ENCODE data around the gene RIMKLB. TPM values are rescaled to one million over a fixed set of nuclear protein-coding genes. Genes with fewer than 3 reads are reported as not detected.

Gene RIMKLB
- total RNA-seq, 1 experiment from 2014 or later: 34.4 TPM

DNA sequence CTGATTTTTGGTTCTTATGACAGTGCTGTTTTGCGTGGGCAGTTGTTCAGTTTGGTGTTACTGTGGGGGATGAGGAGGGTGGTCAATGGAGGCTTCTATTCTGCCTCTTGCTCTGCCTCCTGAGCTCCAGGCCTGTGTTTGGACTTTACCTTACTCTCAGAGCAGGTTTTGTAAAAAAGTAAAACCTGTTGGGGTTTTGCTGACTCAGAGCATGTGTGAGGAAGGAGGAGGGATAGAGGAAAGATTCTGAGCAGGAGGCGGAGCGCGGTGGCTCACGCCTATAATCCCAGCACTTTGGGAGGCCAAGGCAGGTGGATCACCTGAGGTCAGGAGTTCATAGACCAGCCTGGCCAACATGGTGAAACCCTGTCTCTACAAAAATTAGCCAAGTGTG is 131.3 kb downstream of the RIMKLB start:
- H3K27ac Mint-ChIP-seq (ENCODE audit: low read depth, unreplicated experiment): no peak overlapping the region
- H3K4me3 Mint-ChIP-seq (ENCODE audit: unreplicated experiment): no peak overlapping the region
- TF ChIP-seq, protein P1, sequence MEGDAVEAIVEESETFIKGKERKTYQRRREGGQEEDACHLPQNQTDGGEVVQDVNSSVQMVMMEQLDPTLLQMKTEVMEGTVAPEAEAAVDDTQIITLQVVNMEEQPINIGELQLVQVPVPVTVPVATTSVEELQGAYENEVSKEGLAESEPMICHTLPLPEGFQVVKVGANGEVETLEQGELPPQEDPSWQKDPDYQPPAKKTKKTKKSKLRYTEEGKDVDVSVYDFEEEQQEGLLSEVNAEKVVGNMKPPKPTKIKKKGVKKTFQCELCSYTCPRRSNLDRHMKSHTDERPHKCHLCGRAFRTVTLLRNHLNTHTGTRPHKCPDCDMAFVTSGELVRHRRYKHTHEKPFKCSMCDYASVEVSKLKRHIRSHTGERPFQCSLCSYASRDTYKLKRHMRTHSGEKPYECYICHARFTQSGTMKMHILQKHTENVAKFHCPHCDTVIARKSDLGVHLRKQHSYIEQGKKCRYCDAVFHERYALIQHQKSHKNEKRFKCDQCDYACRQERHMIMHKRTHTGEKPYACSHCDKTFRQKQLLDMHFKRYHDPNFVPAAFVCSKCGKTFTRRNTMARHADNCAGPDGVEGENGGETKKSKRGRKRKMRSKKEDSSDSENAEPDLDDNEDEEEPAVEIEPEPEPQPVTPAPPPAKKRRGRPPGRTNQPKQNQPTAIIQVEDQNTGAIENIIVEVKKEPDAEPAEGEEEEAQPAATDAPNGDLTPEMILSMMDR (IDR thresholded peaks at IDR 0.05; ENCODE audit: unreplicated experiment): no peak
- H3K36me3 Mint-ChIP-seq (ENCODE audit: insufficient read depth, unreplicated experiment): no peaks in the 10 kb centered on the region
- H3K4me1 Mint-ChIP-seq (ENCODE audit: insufficient read depth, unreplicated experiment): no peaks in the 10 kb centered on the region
- intact Hi-C loops (cut with micrococcal nuclease): no loop called here
- DNase-seq (ENCODE audit: unreplicated experiment): no peak
- CTCF ChIA-PET: interaction anchor here (0.6 to 1.6 kb wide), 3 partner anchors 31 to 1096 kb away, joined by 4 to 5 read pairs (median 4); no protein-coding TSS in a partner anchor
- H3K9me3 Mint-ChIP-seq (ENCODE audit: unreplicated experiment): no peaks in the 10 kb centered on the region
- no TSS peak for BruUV-seq (replicated peaks)
- H3K27me3 Mint-ChIP-seq (ENCODE audit: insufficient read depth, unreplicated experiment): no peaks in the 10 kb centered on the region
- POLR2A ChIA-PET: no interaction called here

DNA sequence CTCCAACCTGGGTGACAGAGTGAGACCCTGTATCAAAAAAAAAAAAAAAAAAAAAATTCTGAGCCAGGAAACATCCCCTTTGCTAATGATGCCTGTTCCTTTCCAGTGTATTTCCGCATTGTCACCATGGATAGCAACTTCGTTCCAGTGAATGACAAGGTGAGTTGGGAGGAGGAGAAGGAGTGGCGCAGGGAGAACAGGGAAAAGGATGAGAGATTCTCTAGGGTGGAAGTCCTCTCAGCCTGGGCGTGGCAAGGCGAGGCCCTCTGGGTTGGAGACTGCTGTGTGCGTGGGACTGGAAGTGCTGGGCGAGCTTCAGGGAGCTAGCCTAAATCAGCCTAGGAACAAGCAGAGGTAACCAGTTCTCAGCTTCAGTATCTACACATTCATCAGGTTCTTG is 131.8 kb downstream of the RIMKLB start:
- no peaks in the 10 kb centered on the region for H3K9me3 Mint-ChIP-seq (ENCODE audit: unreplicated experiment)
- no peaks in the 10 kb centered on the region for H3K36me3 Mint-ChIP-seq (ENCODE audit: insufficient read depth, unreplicated experiment)
- H3K27me3 Mint-ChIP-seq (ENCODE audit: insufficient read depth, unreplicated experiment): no peaks in the 10 kb centered on the region
- intact Hi-C loops (cut with micrococcal nuclease): no loop called here
- H3K4me1 Mint-ChIP-seq (ENCODE audit: insufficient read depth, unreplicated experiment): no peaks in the 10 kb centered on the region
- H3K4me3 Mint-ChIP-seq (ENCODE audit: unreplicated experiment): no peak overlapping the region
- CTCF ChIA-PET: interaction anchor here (0.6 to 1.6 kb wide), 3 partner anchors 30 to 221 kb away, joined by 3 to 5 read pairs (median 4); no protein-coding TSS in a partner anchor
- BruUV-seq (replicated peaks): no TSS peak
- TF ChIP-seq, protein P1 (IDR thresholded peaks at IDR 0.05; ENCODE audit: unreplicated experiment): no peak
- POLR2A ChIA-PET: no interaction called here
- H3K27ac Mint-ChIP-seq (ENCODE audit: low read depth, unreplicated experiment): no peak overlapping the region
- DNase-seq (ENCODE audit: unreplicated experiment): no peak

DNA sequence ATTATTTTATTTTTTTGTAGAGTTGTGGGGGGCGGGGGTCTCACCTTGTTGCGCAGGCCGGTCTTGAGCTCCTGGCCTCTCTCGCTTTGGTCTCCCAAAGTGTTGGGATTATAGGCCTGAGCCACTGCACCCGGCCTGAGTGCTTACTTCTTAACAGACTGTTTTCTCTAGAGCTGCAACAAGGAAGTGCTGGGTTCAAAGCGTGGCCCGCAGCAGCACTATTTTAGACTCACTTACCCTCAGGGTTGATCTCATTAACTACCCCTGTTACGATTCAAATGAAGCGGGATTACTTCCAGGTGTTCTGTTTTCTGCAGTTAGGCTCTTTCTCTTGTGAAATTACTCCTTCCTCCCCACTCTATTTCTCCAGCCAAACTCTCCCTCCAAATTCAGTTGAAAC is 133.3 kb downstream of the RIMKLB start:
- CTCF ChIA-PET: interaction anchor here (0.6 to 1.9 kb wide), 3 partner anchors 14 to 91 kb away, joined by 3 to 7 read pairs (median 4); no protein-coding TSS in a partner anchor
- H3K27me3 Mint-ChIP-seq (ENCODE audit: insufficient read depth, unreplicated experiment): no peaks in the 10 kb centered on the region
- no peak overlapping the region for H3K27ac Mint-ChIP-seq (ENCODE audit: low read depth, unreplicated experiment)

DNA sequence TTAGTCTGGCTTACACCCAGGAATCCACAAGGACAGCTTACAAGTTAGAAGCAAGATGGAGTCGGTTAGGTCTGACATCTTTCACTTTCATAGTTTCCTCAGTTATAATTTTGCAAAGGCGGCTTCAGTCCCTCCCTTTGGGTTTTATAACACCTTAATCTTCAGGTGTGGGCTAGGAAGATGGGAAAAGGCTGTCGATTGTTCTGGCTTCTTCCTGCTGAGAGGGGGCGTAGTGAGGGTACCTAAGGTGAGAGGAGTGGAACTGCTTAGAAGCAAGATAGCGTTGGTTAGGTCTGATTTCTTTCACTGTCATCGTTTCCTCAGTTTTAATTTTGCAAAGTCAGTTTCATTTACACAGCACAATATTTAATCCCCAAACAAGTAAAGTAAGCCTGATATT is 134.7 kb downstream of the RIMKLB start:
- POLR2A ChIA-PET: no interaction called here
- DNase-seq (ENCODE audit: unreplicated experiment): no peak
- Mint-ChIP-seq H3K27ac (ENCODE audit: low read depth, unreplicated experiment) (no peak overlapping the region), H3K4me3 (ENCODE audit: unreplicated experiment) (no peak overlapping the region), H3K4me1 (ENCODE audit: insufficient read depth, unreplicated experiment) (no peaks in the 10 kb centered on the region), H3K9me3 (ENCODE audit: unreplicated experiment) (no peaks in the 10 kb centered on the region), H3K27me3 (ENCODE audit: insufficient read depth, unreplicated experiment) (no peaks in the 10 kb centered on the region), H3K36me3 (ENCODE audit: insufficient read depth, unreplicated experiment) (no peaks in the 10 kb centered on the region)
- intact Hi-C loops (cut with micrococcal nuclease): no loop called here
- CTCF ChIA-PET: interaction anchor here (1.9 kb wide), 1 partner anchor 58 kb away, joined by 7 read pairs; no protein-coding TSS in a partner anchor
- no TSS peak for BruUV-seq (replicated peaks)
- TF ChIP-seq, protein P1 (IDR thresholded peaks at IDR 0.05; ENCODE audit: unreplicated experiment): no peak

More for the DNA sequence above, 133.3 kb downstream of the RIMKLB start:
- Mint-ChIP-seq H3K9me3 (ENCODE audit: unreplicated experiment) (no peaks in the 10 kb centered on the region), H3K36me3 (ENCODE audit: insufficient read depth, unreplicated experiment) (no peaks in the 10 kb centered on the region), H3K4me1 (ENCODE audit: insufficient read depth, unreplicated experiment) (no peaks in the 10 kb centered on the region), H3K4me3 (ENCODE audit: unreplicated experiment) (no peak overlapping the region)
- BruUV-seq (replicated peaks): no TSS peak
- intact Hi-C loops (cut with micrococcal nuclease): no loop called here
- POLR2A ChIA-PET: no interaction called here
- no peak for DNase-seq (ENCODE audit: unreplicated experiment)
- TF ChIP-seq, protein P1 (IDR thresholded peaks at IDR 0.05; ENCODE audit: unreplicated experiment): no peak

Other genes starting within 250 kb of the RIMKLB start
- gene CLEC6A, start 242.0 kb upstream of the RIMKLB start, total RNA-seq (2022): not detected in 2 replicates
- not detected in 2 replicates for gene CLEC4D, start 184.5 kb upstream of the RIMKLB start, total RNA-seq (2022)
- not detected in 2 replicates for gene CLEC4E, start 157.1 kb upstream of the RIMKLB start, total RNA-seq (2022)
- gene AICDA, start 85.1 kb upstream of the RIMKLB start, total RNA-seq (2022): not detected in 2 replicates
- 0.64 and 1.6 TPM in 2 replicates for gene MFAP5, start 35.2 kb upstream of the RIMKLB start, total RNA-seq (2022)
- not detected in 2 replicates for gene A2ML1, start 124.6 kb downstream of the RIMKLB start, total RNA-seq (2022)
- gene PHC1, start 216.5 kb downstream of the RIMKLB start, total RNA-seq (2022): 23.0 TPM in 2 replicates

All from MCF 10A (cell line).